ENCODE data around the gene SLC9A7.

DNA sequence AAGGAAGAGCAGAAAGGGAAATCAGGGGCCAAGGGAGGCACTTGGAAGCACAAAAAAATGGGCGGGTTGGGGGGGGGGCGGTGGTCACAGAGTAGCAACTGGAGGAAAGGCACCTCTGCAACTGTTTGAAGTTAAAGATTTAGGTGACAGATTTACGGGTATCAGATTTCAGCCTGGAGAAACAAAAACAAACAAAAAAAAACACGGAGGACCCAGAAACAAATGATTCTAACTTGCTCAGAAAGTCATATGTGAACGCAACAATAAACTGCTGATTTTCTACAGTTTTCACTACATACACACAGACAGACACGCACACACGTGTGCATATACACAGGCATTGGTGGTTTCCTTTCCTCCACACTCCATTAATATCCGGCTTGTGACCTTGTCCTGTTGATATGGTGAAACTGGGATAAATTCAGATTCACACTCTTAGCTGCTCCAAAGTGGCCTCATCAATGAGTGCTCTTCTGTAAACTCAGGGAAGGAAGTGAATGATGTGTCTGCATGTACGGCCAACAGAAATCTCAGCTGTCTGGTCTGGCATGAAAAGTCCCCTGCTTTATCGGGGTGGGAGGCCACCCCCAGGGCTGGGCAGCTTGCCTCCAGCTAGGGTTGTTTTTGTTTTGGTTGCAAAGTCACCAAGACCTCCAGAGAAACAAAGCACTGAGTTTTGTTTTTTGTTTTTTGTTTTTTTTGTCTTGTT lies 131.1 kb downstream of the SLC9A7 start:
- TF ChIP-seq, protein P1, sequence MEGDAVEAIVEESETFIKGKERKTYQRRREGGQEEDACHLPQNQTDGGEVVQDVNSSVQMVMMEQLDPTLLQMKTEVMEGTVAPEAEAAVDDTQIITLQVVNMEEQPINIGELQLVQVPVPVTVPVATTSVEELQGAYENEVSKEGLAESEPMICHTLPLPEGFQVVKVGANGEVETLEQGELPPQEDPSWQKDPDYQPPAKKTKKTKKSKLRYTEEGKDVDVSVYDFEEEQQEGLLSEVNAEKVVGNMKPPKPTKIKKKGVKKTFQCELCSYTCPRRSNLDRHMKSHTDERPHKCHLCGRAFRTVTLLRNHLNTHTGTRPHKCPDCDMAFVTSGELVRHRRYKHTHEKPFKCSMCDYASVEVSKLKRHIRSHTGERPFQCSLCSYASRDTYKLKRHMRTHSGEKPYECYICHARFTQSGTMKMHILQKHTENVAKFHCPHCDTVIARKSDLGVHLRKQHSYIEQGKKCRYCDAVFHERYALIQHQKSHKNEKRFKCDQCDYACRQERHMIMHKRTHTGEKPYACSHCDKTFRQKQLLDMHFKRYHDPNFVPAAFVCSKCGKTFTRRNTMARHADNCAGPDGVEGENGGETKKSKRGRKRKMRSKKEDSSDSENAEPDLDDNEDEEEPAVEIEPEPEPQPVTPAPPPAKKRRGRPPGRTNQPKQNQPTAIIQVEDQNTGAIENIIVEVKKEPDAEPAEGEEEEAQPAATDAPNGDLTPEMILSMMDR (IDR thresholded peaks at IDR 0.05), result no peak
- TF ChIP-seq EP300 (IDR thresholded peaks at IDR 0.05) (no peak), POLR2AphosphoS5 (IDR thresholded peaks at IDR 0.05) (no peak)
